22Rv1 (cell line): ENCODE data around the gene TAF9.

Experiments used
- CTCF ChIP-seq: fragments of 450-650 bp; IDR thresholded peaks from 2 replicates; pipeline ENCODE4 v1.5.1; 2017; ENCODE audit warnings: mild to moderate bottlenecking
- ZFX ChIP-seq: fragments of 450-650 bp; IDR thresholded peaks from 2 replicates; pipeline ENCODE4 v1.6.1; 2017; ENCODE audit warnings: antibody characterized with exemption, borderline replicate concordance

- no peak for TF ChIP-seq CTCF
- no peak for TF ChIP-seq ZFX
Observed at GRCh38 chr5:69368458-69369339, 621 bp downstream of the TAF9 start.
